Muscle of back (tissue), 11 donors: ENCODE results near the gene AMMECR1. TPM values are rescaled to one million over a fixed set of nuclear protein-coding genes. Genes with fewer than 3 reads are reported as not detected.

ENCODE experiments used
- DNase-seq, 3 donors: peaks; one replicate each; pipeline versions ENCODE4 v3.0.0 to v3.0.0-alpha.2; 2013
- polyA plus RNA-seq, 10 donors: library from polyadenylated mRNA; unstranded; fragments of 120-200 nt; gene quantifications; one replicate each; pipeline ENCODE4 v1.2.1, GENCODE V29; 2013; ENCODE audit not compliant: insufficient read length in 10 of 10

Gene AMMECR1
- polyA plus RNA-seq, 10 donors = 7.0 to 11.0 (median 8.5) TPM

GRCh38 chrX:110315551-110315950, 2.3 kb downstream of the AMMECR1 start:
- no peak for DNase-seq

- no peak for DNase-seq
These were observed 6.3 kb downstream of the AMMECR1 start for GRCh38 chrX:110311437-110312230.

GRCh38 chrX:110310896-110311295, 7.0 kb downstream of the AMMECR1 start:
- no peak for DNase-seq

- DNase-seq = no peak
These were observed 7.7 kb downstream of the AMMECR1 start for GRCh38 chrX:110310000-110310790.

GRCh38 chrX:110308220-110308619, 9.7 kb downstream of the AMMECR1 start:
- no peak for DNase-seq

- no peak for DNase-seq
These were observed 13.0 kb downstream of the AMMECR1 start for GRCh38 chrX:110304884-110305283.

GRCh38 chrX:110304371-110304770, 13.5 kb downstream of the AMMECR1 start:
- DNase-seq = no peak

GRCh38 chrX:110302975-110303374, 14.9 kb downstream of the AMMECR1 start:
- no peak for DNase-seq

GRCh38 chrX:110301194-110301593, 16.7 kb downstream of the AMMECR1 start:
- no peak for DNase-seq

- DNase-seq = no peak
These were observed 23.8 kb downstream of the AMMECR1 start for GRCh38 chrX:110294087-110294486.

GRCh38 chrX:110293658-110294057, 24.2 kb downstream of the AMMECR1 start:
- no peak for DNase-seq

- no peak for DNase-seq
These were observed 30.3 kb downstream of the AMMECR1 start for GRCh38 chrX:110287605-110288004.

- peak in 1 of 3 donors; percentile 73 for DNase-seq
These were observed 31.8 kb downstream of the AMMECR1 start for GRCh38 chrX:110286106-110286505.

GRCh38 chrX:110284159-110284558, 33.7 kb downstream of the AMMECR1 start:
- peak in 1 of 3 donors; percentile 69 for DNase-seq

GRCh38 chrX:110282922-110283321, 35.0 kb downstream of the AMMECR1 start:
- DNase-seq = no peak

- DNase-seq = no peak
These were observed 36.5 kb downstream of the AMMECR1 start for GRCh38 chrX:110281377-110281776.

GRCh38 chrX:110280954-110281353, 36.9 kb downstream of the AMMECR1 start:
- DNase-seq = peak in 2 of 3 donors; percentile 5 to 31

- DNase-seq = no peak
These were observed 40.3 kb downstream of the AMMECR1 start for GRCh38 chrX:110277609-110278008.

- DNase-seq = no peak
These were observed 41.1 kb downstream of the AMMECR1 start for GRCh38 chrX:110276778-110277177.

GRCh38 chrX:110268886-110269285, 49.0 kb downstream of the AMMECR1 start:
- DNase-seq = no peak

GRCh38 chrX:110268395-110268794, 49.5 kb downstream of the AMMECR1 start:
- DNase-seq = no peak

GRCh38 chrX:110267874-110268273, 50.0 kb downstream of the AMMECR1 start:
- no peak for DNase-seq

GRCh38 chrX:110265661-110266060, 52.2 kb downstream of the AMMECR1 start:
- no peak for DNase-seq
